Measurements from ENCODE around the gene FCER2. TPM values are rescaled to one million over a fixed set of nuclear protein-coding genes. Genes with fewer than 3 reads are reported as not detected.

The FCER2 gene
- total RNA-seq, 1 experiment from 2014 or later = 0.48 TPM

DNA sequence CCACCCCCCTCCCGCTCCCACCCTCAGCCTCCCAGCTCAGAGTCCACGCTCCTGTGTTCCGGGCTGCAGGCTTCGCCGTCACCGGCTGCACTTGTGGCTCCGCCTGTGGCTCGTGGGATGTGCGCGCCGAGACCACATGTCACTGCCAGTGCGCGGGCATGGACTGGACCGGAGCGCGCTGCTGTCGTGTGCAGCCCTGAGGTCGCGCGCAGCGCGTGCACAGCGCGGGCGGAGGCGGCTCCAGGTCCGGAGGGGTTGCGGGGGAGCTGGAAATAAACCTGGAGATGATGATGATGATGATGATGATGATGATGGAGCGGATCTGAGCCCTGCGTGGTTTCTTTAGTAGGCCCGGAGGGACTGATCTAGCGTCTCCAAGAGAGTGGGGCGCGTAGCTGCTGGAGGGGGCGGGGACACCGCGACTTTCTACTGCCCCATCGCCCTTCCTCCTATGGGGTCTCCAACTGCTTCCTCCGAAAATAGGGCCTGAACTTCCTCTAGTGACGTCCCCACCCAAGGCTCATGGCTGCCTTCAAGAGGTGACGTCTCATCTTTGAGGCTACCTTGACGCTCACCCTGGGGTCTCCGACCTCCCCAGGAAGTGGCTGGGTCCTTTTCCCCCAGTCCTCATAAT, 31.7 kb downstream of the FCER2 start:
- Mint-ChIP-seq H3K9me3 (peaks cover 5% of the 10 kb centered on the region), H3K27ac (no peak overlapping the region), H3K4me1 (peaks cover 9% of the 10 kb centered on the region), H3K27me3 (ENCODE audit: low read depth) (peaks cover 90% of the 10 kb centered on the region), H3K36me3 (no peaks in the 10 kb centered on the region; the same call in 1 of the 2 replicates), H3K4me3 (peak overlapping the region; percentile 86)
- CTCF ChIA-PET = interaction anchor here (1.5 to 5.5 kb wide), 4 partner anchors 10 to 129 kb away, joined by 4 to 57 read pairs (median 18); partner anchors contain the start of gene TRAPPC5
- TF ChIP-seq ETV6 (CRISPR knock-in tag; IDR thresholded peaks at IDR 0.05) = 0 out of 2 replicates have a peak, but pooled peaks have one; percentile 24
- TF ChIP-seq NFYB (CRISPR knock-in tag; conservative IDR thresholded peaks at IDR 0.05; ENCODE audit: low read depth) = no peak
- no peak for TF ChIP-seq ZNF138 (CRISPR knock-in tag; conservative IDR thresholded peaks at IDR 0.05)
- TF ChIP-seq, protein P1, sequence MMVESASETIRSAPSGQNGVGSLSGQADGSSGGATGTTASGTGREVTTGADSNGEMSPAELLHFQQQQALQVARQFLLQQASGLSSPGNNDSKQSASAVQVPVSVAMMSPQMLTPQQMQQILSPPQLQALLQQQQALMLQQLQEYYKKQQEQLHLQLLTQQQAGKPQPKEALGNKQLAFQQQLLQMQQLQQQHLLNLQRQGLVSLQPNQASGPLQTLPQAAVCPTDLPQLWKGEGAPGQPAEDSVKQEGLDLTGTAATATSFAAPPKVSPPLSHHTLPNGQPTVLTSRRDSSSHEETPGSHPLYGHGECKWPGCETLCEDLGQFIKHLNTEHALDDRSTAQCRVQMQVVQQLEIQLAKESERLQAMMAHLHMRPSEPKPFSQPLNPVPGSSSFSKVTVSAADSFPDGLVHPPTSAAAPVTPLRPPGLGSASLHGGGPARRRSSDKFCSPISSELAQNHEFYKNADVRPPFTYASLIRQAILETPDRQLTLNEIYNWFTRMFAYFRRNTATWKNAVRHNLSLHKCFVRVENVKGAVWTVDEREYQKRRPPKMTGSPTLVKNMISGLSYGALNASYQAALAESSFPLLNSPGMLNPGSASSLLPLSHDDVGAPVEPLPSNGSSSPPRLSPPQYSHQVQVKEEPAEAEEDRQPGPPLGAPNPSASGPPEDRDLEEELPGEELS (CRISPR knock-in tag; IDR thresholded peaks at IDR 0.05) = peak; percentile 65; the same call in 1 of the 2 replicates
- TF ChIP-seq, protein P2, sequence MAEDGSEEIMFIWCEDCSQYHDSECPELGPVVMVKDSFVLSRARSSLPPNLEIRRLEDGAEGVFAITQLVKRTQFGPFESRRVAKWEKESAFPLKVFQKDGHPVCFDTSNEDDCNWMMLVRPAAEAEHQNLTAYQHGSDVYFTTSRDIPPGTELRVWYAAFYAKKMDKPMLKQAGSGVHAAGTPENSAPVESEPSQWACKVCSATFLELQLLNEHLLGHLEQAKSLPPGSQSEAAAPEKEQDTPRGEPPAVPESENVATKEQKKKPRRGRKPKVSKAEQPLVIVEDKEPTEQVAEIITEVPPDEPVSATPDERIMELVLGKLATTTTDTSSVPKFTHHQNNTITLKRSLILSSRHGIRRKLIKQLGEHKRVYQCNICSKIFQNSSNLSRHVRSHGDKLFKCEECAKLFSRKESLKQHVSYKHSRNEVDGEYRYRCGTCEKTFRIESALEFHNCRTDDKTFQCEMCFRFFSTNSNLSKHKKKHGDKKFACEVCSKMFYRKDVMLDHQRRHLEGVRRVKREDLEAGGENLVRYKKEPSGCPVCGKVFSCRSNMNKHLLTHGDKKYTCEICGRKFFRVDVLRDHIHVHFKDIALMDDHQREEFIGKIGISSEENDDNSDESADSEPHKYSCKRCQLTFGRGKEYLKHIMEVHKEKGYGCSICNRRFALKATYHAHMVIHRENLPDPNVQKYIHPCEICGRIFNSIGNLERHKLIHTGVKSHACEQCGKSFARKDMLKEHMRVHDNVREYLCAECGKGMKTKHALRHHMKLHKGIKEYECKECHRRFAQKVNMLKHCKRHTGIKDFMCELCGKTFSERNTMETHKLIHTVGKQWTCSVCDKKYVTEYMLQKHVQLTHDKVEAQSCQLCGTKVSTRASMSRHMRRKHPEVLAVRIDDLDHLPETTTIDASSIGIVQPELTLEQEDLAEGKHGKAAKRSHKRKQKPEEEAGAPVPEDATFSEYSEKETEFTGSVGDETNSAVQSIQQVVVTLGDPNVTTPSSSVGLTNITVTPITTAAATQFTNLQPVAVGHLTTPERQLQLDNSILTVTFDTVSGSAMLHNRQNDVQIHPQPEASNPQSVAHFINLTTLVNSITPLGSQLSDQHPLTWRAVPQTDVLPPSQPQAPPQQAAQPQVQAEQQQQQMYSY (CRISPR knock-in tag; IDR thresholded peaks at IDR 0.05) = peak; percentile 53; the same call in 1 of the 2 replicates
- TF ChIP-seq, protein P3, sequence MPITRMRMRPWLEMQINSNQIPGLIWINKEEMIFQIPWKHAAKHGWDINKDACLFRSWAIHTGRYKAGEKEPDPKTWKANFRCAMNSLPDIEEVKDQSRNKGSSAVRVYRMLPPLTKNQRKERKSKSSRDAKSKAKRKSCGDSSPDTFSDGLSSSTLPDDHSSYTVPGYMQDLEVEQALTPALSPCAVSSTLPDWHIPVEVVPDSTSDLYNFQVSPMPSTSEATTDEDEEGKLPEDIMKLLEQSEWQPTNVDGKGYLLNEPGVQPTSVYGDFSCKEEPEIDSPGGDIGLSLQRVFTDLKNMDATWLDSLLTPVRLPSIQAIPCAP (CRISPR knock-in tag; IDR thresholded peaks at IDR 0.05) = peak; percentile 48; the same call in 1 of the 2 replicates
- no peak for TF ChIP-seq PRRX2 (CRISPR knock-in tag; IDR thresholded peaks at IDR 0.05)
- TF ChIP-seq, protein P4, sequence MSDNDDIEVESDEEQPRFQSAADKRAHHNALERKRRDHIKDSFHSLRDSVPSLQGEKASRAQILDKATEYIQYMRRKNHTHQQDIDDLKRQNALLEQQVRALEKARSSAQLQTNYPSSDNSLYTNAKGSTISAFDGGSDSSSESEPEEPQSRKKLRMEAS (CRISPR knock-in tag; IDR thresholded peaks at IDR 0.05) = peak; percentile 61; the same call in 1 of the 2 replicates
- ATAC-seq (peak; percentile 36), DNase-seq (ENCODE audit: low spot score) (peak; percentile 49)
- POLR2A ChIA-PET = no interaction called here

DNA sequence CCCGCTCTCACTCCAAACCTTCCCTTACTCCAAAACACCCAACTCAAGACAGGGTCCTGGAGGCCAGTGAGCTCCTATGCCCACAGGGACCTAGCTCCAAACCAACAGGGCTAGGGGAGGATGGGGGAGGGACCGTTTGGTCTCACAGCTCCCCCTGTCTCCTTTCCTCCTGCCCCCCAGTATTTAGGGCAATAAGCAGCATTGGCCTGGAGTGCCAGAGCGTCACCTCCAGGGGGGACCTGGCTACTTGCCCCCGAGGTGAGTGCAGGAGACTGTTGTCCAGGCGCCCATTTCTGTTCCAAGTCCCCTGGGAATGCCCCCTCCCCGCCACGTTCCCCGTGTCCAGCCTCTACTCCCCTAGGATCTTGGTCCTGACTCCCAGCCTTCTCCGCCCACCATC, 32.3 kb downstream of the FCER2 start:
- Mint-ChIP-seq H3K27me3 (ENCODE audit: low read depth) (peaks cover 90% of the 10 kb centered on the region), H3K9me3 (peaks cover 5% of the 10 kb centered on the region), H3K27ac (no peak overlapping the region), H3K4me1 (peaks cover 9% of the 10 kb centered on the region), H3K4me3 (peak overlapping the region; percentile 86), H3K36me3 (no peaks in the 10 kb centered on the region; the same call in 1 of the 2 replicates)
- DNase-seq (ENCODE audit: low spot score) (no peak), ATAC-seq (no peak)
- CTCF ChIA-PET = interaction anchor here (1.8 to 5.5 kb wide), 3 partner anchors 11 to 130 kb away, joined by 5 to 57 read pairs (median 31); partner anchors contain the start of gene TRAPPC5
- POLR2A ChIA-PET = no interaction called here
- TF ChIP-seq, protein P5, sequence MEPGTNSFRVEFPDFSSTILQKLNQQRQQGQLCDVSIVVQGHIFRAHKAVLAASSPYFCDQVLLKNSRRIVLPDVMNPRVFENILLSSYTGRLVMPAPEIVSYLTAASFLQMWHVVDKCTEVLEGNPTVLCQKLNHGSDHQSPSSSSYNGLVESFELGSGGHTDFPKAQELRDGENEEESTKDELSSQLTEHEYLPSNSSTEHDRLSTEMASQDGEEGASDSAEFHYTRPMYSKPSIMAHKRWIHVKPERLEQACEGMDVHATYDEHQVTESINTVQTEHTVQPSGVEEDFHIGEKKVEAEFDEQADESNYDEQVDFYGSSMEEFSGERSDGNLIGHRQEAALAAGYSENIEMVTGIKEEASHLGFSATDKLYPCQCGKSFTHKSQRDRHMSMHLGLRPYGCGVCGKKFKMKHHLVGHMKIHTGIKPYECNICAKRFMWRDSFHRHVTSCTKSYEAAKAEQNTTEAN (CRISPR knock-in tag; IDR thresholded peaks at IDR 0.05) = no peak
- TF ChIP-seq ZNF121 (CRISPR knock-in tag; IDR thresholded peaks at IDR 0.05) (no peak), OVOL2 (CRISPR knock-in tag; IDR thresholded peaks at IDR 0.05; ENCODE audit: borderline replicate concordance) (no peak), TEAD1 (CRISPR knock-in tag; IDR thresholded peaks at IDR 0.05) (no peak), ATF1 (CRISPR knock-in tag; IDR thresholded peaks at IDR 0.05) (no peak), SP1 (CRISPR knock-in tag; conservative IDR thresholded peaks at IDR 0.05) (no peak), GABPB1 (CRISPR knock-in tag; IDR thresholded peaks at IDR 0.05) (no peak), TP53 (CRISPR knock-in tag; IDR thresholded peaks at IDR 0.05) (no peak), NR3C1 (CRISPR knock-in tag; conservative IDR thresholded peaks at IDR 0.05; ENCODE audit: low read depth) (no peak), ZNF232 (CRISPR knock-in tag; IDR thresholded peaks at IDR 0.05) (no peak)
- TF ChIP-seq, protein P6, sequence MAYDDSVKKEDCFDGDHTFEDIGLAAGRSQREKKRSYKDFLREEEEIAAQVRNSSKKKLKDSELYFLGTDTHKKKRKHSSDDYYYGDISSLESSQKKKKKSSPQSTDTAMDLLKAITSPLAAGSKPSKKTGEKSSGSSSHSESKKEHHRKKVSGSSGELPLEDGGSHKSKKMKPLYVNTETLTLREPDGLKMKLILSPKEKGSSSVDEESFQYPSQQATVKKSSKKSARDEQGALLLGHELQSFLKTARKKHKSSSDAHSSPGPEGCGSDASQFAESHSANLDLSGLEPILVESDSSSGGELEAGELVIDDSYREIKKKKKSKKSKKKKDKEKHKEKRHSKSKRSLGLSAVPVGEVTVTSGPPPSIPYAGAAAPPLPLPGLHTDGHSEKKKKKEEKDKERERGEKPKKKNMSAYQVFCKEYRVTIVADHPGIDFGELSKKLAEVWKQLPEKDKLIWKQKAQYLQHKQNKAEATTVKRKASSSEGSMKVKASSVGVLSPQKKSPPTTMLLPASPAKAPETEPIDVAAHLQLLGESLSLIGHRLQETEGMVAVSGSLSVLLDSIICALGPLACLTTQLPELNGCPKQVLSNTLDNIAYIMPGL (CRISPR knock-in tag; IDR thresholded peaks at IDR 0.05) = no peak
- TF ChIP-seq, protein P7, sequence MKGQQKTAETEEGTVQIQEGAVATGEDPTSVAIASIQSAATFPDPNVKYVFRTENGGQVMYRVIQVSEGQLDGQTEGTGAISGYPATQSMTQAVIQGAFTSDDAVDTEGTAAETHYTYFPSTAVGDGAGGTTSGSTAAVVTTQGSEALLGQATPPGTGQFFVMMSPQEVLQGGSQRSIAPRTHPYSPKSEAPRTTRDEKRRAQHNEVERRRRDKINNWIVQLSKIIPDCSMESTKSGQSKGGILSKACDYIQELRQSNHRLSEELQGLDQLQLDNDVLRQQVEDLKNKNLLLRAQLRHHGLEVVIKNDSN (CRISPR knock-in tag; IDR thresholded peaks at IDR 0.05) = no peak
- TF ChIP-seq, protein P8, sequence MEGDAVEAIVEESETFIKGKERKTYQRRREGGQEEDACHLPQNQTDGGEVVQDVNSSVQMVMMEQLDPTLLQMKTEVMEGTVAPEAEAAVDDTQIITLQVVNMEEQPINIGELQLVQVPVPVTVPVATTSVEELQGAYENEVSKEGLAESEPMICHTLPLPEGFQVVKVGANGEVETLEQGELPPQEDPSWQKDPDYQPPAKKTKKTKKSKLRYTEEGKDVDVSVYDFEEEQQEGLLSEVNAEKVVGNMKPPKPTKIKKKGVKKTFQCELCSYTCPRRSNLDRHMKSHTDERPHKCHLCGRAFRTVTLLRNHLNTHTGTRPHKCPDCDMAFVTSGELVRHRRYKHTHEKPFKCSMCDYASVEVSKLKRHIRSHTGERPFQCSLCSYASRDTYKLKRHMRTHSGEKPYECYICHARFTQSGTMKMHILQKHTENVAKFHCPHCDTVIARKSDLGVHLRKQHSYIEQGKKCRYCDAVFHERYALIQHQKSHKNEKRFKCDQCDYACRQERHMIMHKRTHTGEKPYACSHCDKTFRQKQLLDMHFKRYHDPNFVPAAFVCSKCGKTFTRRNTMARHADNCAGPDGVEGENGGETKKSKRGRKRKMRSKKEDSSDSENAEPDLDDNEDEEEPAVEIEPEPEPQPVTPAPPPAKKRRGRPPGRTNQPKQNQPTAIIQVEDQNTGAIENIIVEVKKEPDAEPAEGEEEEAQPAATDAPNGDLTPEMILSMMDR (IDR thresholded peaks at IDR 0.05) = no peak
- TF ChIP-seq, protein P9, sequence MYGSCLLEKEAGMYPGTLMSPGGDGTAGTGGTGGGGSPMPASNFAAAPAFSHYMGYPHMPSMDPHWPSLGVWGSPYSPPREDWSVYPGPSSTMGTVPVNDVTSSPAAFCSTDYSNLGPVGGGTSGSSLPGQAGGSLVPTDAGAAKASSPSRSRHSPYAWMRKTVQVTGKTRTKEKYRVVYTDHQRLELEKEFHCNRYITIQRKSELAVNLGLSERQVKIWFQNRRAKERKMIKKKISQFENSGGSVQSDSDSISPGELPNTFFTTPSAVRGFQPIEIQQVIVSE (CRISPR knock-in tag; IDR thresholded peaks at IDR 0.05; ENCODE audit: borderline replicate concordance) = no peak

All from WTC11 (cell line).